Peyer's patch (tissue), 4 donors: ENCODE results near the gene SLC38A4. TPM values are rescaled to one million over a fixed set of nuclear protein-coding genes. Genes with fewer than 3 reads are reported as not detected.
"Not testable (repeated sequence)": the region's sequence is repeated elsewhere in the genome, so short reads cannot be mapped to it uniquely, and the experiment has no call there.

Experiments
- DNase-seq, 3 donors: peaks; one replicate each; pipeline ENCODE4 v3.0.0-alpha.2; 2017 to 2019
- H3K27ac ChIP-seq, 4 donors: fragments of 200-600 bp; sonication (generic); one replicate each; pipeline ENCODE4 v1.5.1; 2016 to 2019
- H3K27me3 ChIP-seq, 2 donors: fragments of 200-600 bp; sonication (generic); one replicate each; pipeline ENCODE4 v1.5.1; 2019
- H3K36me3 ChIP-seq, 3 donors: fragments of 200-600 bp; sonication (generic); one replicate each; pipeline ENCODE4 v1.5.1; 2016 to 2019
- H3K4me1 ChIP-seq, 4 donors: fragments of 200-600 bp; sonication (generic); one replicate each; pipeline ENCODE4 v1.5.1; 2016 to 2019
- H3K4me3 ChIP-seq, 4 donors: fragments of 200-600 bp; sonication (generic); 1 replicate in 3 of 4; 2 replicates in 1 of 4; pipeline ENCODE4 v1.5.1; 2016 to 2019; ENCODE audit warnings: mild to moderate bottlenecking in 1 of 4
- H3K9me3 ChIP-seq, 4 donors: fragments of 200-600 bp; sonication (generic); one replicate each; pipeline ENCODE4 v1.5.1; 2016 to 2019; ENCODE audit warnings: mild to moderate bottlenecking in 1 of 4
- CTCF ChIP-seq, 6 experiments: fragments of 450-650 bp in 4 of 6; fragments of 200-600 bp in 2 of 6; sonication (generic) in 1 of 6; IDR thresholded peaks; one replicate each; pipeline ENCODE4 v1.5.1; 2017 to 2019; ENCODE audit warnings: antibody characterized with exemption in 6 of 6, mild to moderate bottlenecking in 3 of 6, moderate library complexity in 1 of 6
- POLR2A ChIP-seq, 2 donors: fragments of 450-650 bp; IDR thresholded peaks; one replicate each; pipeline ENCODE4 v1.5.1; 2017; ENCODE audit warnings: antibody characterized with exemption in 2 of 2, mild to moderate bottlenecking in 2 of 2, moderate library complexity in 2 of 2
- total RNA-seq, 4 donors: library from RNA; depleted of rRNA; stranded (reverse); fragments of >200 nt; gene quantifications; one replicate each; pipeline ENCODE4 v1.1.0, GENCODE V29; 2016

SLC38A4 gene
- total RNA-seq, 4 donors from 2014 or later, result 0.18 to 18.6 (median 1.1) TPM; not detected in 1

- TF ChIP-seq POLR2A (IDR thresholded peaks at IDR 0.05) (no peak), CTCF (IDR thresholded peaks at IDR 0.05) (no peak)
- H3K9me3 ChIP-seq, result peaks cover 0 to 3% (median 0%) of the 10 kb centered on the region in 4 donors
- DNase-seq, result no peak
- H3K36me3 ChIP-seq, result no peaks in the 10 kb centered on the region
- no peak overlapping the region for H3K27ac ChIP-seq
- no peaks in the 10 kb centered on the region for H3K4me1 ChIP-seq
- no peaks in the 10 kb centered on the region for H3K27me3 ChIP-seq
- H3K4me3 ChIP-seq, result no peak overlapping the region
These were observed 82.3 kb downstream of the SLC38A4 start for GRCh38 chr12:46743456-46743855.

- not testable (repeated sequence) for H3K27me3 ChIP-seq, H3K36me3 ChIP-seq, H3K4me3 ChIP-seq, DNase-seq, H3K4me1 ChIP-seq, H3K9me3 ChIP-seq, H3K27ac ChIP-seq
These were observed 83.5 kb downstream of the SLC38A4 start for GRCh38 chr12:46742271-46742670.

- no peak for TF ChIP-seq CTCF (IDR thresholded peaks at IDR 0.05)
- TF ChIP-seq POLR2A (IDR thresholded peaks at IDR 0.05), result no peak
- no peaks in the 10 kb centered on the region for H3K9me3 ChIP-seq
- no peaks in the 10 kb centered on the region for H3K27me3 ChIP-seq
- no peak overlapping the region for H3K27ac ChIP-seq
- no peaks in the 10 kb centered on the region for H3K4me1 ChIP-seq
- H3K4me3 ChIP-seq, result no peak overlapping the region
- DNase-seq, result no peak
- H3K36me3 ChIP-seq, result no peaks in the 10 kb centered on the region
These were observed 100.5 kb downstream of the SLC38A4 start for GRCh38 chr12:46725332-46725731.

- no peak for DNase-seq
- Histone ChIP-seq H3K27me3 (no peaks in the 10 kb centered on the region), H3K9me3 (no peaks in the 10 kb centered on the region), H3K27ac (no peak overlapping the region), H3K4me1 (no peaks in the 10 kb centered on the region), H3K36me3 (no peaks in the 10 kb centered on the region), H3K4me3 (no peak overlapping the region)
- TF ChIP-seq POLR2A (IDR thresholded peaks at IDR 0.05) (no peak), CTCF (IDR thresholded peaks at IDR 0.05) (no peak)
These were observed 102.0 kb downstream of the SLC38A4 start for GRCh38 chr12:46723629-46724419.

GRCh38 chr12:46722394-46723185 is 103.2 kb downstream of the SLC38A4 start:
- Histone ChIP-seq H3K27ac (no peak overlapping the region), H3K36me3 (no peaks in the 10 kb centered on the region), H3K9me3 (no peaks in the 10 kb centered on the region), H3K4me1 (no peaks in the 10 kb centered on the region), H3K4me3 (no peak overlapping the region), H3K27me3 (no peaks in the 10 kb centered on the region)
- no peak for DNase-seq
- no peak for TF ChIP-seq POLR2A (IDR thresholded peaks at IDR 0.05)
- TF ChIP-seq CTCF (IDR thresholded peaks at IDR 0.05), result no peak

- Histone ChIP-seq H3K9me3 (no peaks in the 10 kb centered on the region), H3K4me1 (no peaks in the 10 kb centered on the region), H3K27ac (no peak overlapping the region), H3K36me3 (no peaks in the 10 kb centered on the region), H3K27me3 (no peaks in the 10 kb centered on the region), H3K4me3 (no peak overlapping the region)
- TF ChIP-seq CTCF (IDR thresholded peaks at IDR 0.05) (no peak), POLR2A (IDR thresholded peaks at IDR 0.05) (no peak)
- no peak for DNase-seq
These were observed 107.3 kb downstream of the SLC38A4 start for GRCh38 chr12:46718495-46718894.
